DMS153 (cell line): ENCODE data around the gene LGALS9B.
"Not testable (repeated sequence)": the region's sequence is repeated elsewhere in the genome, so short reads cannot be mapped to it uniquely, and the experiment has no call there.

ENCODE experiments used
- DNase-seq: peaks from one replicate; lab custom pipeline; 2025; lab: John Stamatoyannopoulos, UW

The LGALS9B gene

GRCh38 chr17:20467447-20467846 lies at the start of gene LGALS9B:
LGALS9B (minus strand) TSS chr17:20467539; CDS start chr17:20467470, 69 bp downstream.
- DNase-seq, result not testable (repeated sequence)

GRCh38 chr17:20516986-20517385 lies 49.6 kb upstream of the LGALS9B start:
- not testable (repeated sequence) for DNase-seq

GRCh38 chr17:20515099-20515498 lies 47.8 kb upstream of the LGALS9B start:
- DNase-seq, result not testable (repeated sequence)

- not testable (repeated sequence) for DNase-seq
Observed at GRCh38 chr17:20513539-20513938, 46.2 kb upstream of the LGALS9B start.

GRCh38 chr17:20512378-20512777 lies 45.0 kb upstream of the LGALS9B start:
- DNase-seq, result not testable (repeated sequence)

- DNase-seq, result not testable (repeated sequence)
Observed at GRCh38 chr17:20511778-20512177, 44.4 kb upstream of the LGALS9B start.

GRCh38 chr17:20505333-20505732 lies 38.0 kb upstream of the LGALS9B start:
- DNase-seq, result not testable (repeated sequence)

- not testable (repeated sequence) for DNase-seq
Observed at GRCh38 chr17:20504388-20505066, 37.2 kb upstream of the LGALS9B start.

- DNase-seq, result not testable (repeated sequence)
Observed at GRCh38 chr17:20501896-20502295, 34.6 kb upstream of the LGALS9B start.

GRCh38 chr17:20500346-20500745 lies 33.0 kb upstream of the LGALS9B start:
- DNase-seq, result not testable (repeated sequence)

GRCh38 chr17:20495420-20495819 lies 28.1 kb upstream of the LGALS9B start:
- DNase-seq, result not testable (repeated sequence)

- not testable (repeated sequence) for DNase-seq
Observed at GRCh38 chr17:20494735-20495134, 27.4 kb upstream of the LGALS9B start.

- DNase-seq, result not testable (repeated sequence)
Observed at GRCh38 chr17:20494147-20494546, 26.8 kb upstream of the LGALS9B start.

GRCh38 chr17:20492971-20493370 lies 25.6 kb upstream of the LGALS9B start:
- not testable (repeated sequence) for DNase-seq

- not testable (repeated sequence) for DNase-seq
Observed at GRCh38 chr17:20492099-20492498, 24.8 kb upstream of the LGALS9B start.

- DNase-seq, result not testable (repeated sequence)
Observed at GRCh38 chr17:20484930-20485329, 17.6 kb upstream of the LGALS9B start.

GRCh38 chr17:20479889-20480591 lies 12.7 kb upstream of the LGALS9B start:
- DNase-seq, result not testable (repeated sequence)

- DNase-seq, result not testable (repeated sequence)
Observed at GRCh38 chr17:20477398-20478071, 10.2 kb upstream of the LGALS9B start.

- not testable (repeated sequence) for DNase-seq
Observed at GRCh38 chr17:20475137-20475831, 7.9 kb upstream of the LGALS9B start.

- not testable (repeated sequence) for DNase-seq
Observed at GRCh38 chr17:20474081-20474480, 6.7 kb upstream of the LGALS9B start.

- not testable (repeated sequence) for DNase-seq
Observed at GRCh38 chr17:20469946-20470345, 2.6 kb upstream of the LGALS9B start.

GRCh38 chr17:20469107-20469506 lies 1.8 kb upstream of the LGALS9B start:
- DNase-seq, result not testable (repeated sequence)
